GM19035 (cell line): ENCODE data around the gene PPM1A.
A peak's percentile ranks its signal among the peaks of the same experiment; 100 is the strongest.

ENCODE experiments used
- ATAC-seq: cut with Tn5 transposase; IDR thresholded peaks from one replicate; pipeline ENCODE4 v1.9.1; 2021; ENCODE audit not compliant: unreplicated experiment

Gene PPM1A

GRCh38 chr14:60226298-60226697 is 22.7 kb upstream of the PPM1A start:
- no peak for ATAC-seq

GRCh38 chr14:60227291-60227690 is 21.7 kb upstream of the PPM1A start:
- no peak for ATAC-seq

GRCh38 chr14:60229614-60230013 is 19.4 kb upstream of the PPM1A start:
- no peak for ATAC-seq

GRCh38 chr14:60232185-60232584 is 16.8 kb upstream of the PPM1A start:
- ATAC-seq: no peak

DNA sequence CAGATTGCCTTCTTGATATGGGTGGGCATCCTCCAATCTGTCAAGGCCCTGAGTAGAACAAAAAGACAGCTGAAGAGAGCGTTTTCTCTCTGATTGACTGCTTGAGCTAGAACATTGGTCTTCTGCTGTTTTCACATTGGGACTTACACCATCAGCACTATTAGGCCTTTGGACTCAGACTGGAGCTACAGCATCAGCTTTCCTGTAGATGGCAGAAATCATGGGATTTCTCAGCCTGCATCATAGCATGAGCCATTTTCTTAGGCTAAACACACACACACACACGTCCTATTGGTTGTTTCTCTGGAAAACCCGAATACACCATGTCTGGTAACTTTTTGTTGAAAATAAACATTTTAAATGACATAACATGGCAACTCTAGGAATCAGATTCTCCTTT is 15.8 kb upstream of the PPM1A start:
- ATAC-seq: no peak

DNA sequence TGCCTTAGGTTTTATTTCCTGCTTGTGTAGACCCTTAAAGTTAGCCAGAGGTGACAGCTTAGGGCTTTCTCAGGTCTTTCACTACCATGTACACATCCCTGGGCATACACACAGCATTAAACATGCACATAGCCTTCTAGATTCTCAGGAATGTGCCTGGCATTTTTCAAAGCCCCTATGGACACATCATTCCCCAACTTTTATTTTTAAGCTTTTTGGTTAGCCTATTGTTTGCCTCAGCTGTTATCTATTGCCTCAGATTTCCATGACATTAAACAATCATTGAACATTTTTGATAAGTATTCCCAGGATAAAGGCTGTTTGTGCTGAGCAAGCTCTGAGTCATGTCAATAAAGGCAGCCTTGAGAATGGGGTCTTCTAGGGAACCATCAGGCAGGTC is 15.1 kb upstream of the PPM1A start:
- ATAC-seq: no peak

GRCh38 chr14:60235440-60235839 is 13.6 kb upstream of the PPM1A start:
- ATAC-seq: no peak

GRCh38 chr14:60238955-60239354 is 10.1 kb upstream of the PPM1A start:
- ATAC-seq: no peak

DNA sequence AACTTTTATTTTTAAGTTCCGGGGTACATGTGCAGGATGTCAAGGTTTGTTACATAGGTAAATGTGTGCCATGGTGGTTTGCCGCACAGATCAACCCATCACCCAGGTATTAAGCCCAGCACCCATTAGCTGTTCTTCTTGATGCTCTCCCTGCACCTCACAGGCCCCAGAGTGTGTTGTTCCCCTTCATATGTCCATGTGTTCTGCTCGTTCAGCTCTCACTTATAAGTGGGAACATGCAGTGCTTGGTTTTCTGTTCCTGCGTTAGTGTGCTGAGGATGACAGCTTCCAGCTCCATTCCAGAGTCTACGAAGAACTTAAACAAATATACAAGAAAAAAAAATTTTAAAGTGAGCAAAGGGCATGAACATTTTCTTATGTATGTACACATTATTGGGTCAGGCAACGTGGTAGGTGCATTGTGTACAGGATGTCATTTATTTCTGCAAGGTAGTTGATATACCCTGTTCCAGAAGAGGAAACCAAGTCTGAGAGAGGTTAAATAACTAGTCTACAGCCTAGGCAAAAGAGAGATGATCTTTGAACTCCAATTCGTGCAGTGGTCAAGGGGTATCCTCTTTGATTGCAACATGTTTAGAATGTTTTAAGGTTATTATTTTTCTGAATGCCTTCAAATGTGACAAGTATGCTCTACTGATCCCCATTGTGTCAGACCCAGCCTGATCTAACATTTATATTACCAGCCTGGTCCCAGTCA is 8.7 kb upstream of the PPM1A start:
- ATAC-seq: no peak

GRCh38 chr14:60241091-60241490 is 7.9 kb upstream of the PPM1A start:
- ATAC-seq: no peak

- no peak for ATAC-seq
These were observed 6.6 kb upstream of the PPM1A start for GRCh38 chr14:60242429-60242828.

GRCh38 chr14:60245380-60246177 is 3.4 kb upstream of the PPM1A start:
- no peak for ATAC-seq

DNA sequence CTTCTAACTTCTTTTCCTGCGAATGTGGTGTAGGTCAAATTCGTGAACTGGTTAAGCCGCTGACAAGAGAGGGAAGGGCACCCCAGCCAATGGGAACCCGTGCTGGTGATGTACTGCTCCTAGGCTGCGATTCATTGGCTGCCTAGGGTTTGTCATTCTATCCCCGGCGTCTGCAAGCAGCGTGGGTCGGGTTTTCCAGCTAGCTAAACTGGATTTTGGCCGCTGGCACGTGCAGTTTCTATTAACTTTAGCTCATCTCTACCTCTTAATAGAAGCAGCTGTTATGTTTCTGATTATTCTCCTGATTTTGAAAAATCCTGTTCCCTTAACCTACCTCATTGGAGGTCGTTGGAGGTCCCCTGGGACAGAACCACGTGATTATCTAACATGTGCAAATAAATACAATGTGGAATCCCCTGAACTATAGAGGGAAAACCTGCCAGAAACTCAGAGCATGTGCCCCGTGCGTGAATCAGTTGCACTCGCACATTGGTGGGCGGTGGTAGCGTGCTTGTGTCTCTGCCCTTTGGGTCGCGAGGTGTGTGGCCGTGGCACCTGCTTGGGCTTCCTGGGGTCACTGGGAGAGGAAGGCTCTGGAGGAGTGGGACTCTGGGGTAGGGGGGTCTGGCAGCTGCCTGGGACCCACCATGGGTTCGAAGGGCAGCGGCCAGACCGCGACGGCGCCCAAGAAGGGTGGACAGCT is 876 bp upstream of the PPM1A start:
- peak; percentile 59 for ATAC-seq

- ATAC-seq: peak; percentile 37
These were observed 568 bp downstream of the PPM1A start for GRCh38 chr14:60249321-60250256.

DNA sequence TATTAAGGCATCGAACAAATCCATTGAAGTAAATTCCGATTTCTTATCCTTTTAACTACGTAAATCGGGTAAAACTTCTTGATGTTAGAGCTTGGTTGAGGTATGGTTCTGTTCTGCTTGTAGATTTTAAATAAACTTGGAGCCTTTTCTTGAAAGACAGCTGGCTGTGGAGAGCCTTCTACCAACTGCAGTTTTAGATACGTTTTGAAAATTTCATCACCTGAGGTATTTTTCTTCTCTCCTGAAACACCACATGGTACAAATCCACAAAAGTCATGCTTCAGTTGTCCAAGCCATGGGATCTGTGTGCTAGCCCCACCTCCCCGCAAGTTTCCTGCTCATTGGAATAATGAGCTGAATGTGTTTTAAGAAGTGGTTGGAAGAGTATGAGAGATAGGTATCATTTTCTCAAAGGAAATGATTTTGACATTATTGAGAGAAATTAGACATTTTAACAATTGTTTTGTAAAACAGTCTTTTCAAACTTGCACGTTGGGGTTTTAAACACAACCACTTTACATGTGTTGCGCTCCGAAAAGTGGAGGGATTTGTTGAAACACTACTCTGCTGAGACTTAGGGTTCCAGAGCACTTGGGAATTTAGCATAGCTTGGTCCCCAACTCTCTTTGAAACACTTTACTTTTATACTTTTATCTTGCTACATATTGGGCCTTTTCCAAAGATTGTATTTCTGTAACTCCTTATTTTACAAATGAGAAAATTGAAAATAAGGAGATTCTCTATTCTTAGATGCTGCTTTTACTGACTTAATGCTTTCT is 1.4 kb downstream of the PPM1A start:
- ATAC-seq: no peak

DNA sequence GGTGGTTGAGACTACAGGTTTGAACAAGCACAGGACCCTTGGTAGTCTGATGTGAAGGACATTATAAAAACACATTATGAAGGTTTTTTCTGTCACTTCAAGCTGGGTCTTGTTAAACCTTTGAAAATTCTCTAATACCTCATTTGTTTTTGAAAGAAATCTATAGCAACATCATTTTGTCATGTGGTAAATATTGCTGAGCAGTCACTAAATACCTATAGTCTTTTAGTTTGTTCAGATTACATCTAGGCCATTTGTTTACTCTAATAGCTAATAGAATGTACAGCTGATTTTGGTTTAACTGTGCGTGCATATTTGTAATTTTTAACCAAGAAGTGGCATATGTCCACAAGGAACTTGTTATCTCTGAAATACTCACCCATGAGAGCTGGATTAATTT is 2.9 kb downstream of the PPM1A start:
- ATAC-seq: no peak

DNA sequence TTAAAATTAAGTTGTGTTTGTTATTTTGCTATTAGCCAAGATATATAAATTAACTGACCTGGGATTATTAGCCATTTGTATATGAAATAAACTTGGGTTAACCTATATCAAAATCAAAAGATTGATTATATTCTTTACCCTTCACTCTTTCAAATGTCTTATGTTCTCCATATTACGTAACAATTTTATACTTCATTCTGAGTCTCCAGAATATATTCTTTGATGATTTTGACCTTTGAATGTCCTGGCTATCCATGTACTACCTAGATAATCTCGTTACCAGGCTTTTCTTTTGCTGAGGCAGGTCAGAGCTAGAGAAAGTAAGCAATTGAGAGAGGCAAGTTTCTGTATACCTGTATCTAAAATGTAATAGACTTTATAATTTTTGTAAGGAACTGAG is 3.6 kb downstream of the PPM1A start:
- ATAC-seq: no peak

DNA sequence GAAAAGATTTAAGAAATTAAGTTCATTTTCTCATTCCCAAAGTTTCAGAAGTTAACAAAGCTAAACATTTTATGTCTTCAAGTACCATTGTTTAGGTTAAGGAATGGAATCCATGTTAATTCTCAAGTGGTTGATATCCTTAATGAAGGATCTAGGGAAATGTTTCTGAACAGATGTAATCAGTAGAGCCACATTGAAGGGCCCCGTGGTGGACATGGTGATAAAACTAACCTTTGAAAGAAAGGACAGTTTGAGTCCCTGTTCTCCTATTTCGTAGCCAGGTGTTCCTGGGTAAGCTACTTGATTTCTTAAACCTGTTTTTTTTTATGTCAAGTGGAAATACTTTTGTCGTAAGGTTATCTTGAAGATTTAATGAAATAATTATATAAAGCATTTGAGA is 4.6 kb downstream of the PPM1A start:
- no peak for ATAC-seq

DNA sequence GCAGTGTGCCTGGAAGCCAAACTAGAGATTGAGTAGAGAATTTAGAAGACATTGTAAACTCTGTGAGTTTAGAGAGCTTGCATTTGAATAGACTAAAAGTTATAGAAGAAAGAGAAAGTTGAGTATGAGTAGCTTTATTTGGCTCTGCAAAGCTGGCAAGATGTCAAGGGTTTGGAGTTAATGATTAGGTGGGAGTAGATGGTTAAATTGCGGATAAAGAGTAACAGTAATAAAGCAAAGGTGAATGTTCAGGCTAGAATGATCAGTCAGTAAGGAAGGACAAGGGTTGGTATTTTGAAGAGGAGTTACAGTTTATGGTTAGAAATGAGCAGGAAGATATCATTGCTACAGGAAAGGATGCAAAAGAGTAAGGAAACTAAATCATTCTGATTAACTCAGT is 5.2 kb downstream of the PPM1A start:
- no peak for ATAC-seq

DNA sequence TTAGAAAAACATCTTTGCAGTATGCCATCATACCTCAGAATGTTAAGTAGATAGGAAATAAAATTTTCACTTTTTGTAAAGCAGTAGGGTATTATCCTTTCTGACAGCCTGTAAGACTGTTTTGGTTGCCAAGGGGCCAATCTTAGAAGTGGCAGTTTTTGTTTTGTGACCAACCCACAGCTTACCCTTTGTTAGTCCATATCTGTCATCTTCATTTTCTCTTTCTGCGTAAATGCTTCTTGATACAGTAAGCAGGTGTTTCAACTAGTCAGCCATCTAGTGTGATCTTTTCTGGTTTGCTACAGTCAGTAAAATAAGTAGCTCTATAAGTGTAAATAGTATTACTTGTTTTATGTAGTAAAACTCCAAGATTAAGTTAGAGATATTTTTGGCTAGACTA is 8.8 kb downstream of the PPM1A start:
- no peak for ATAC-seq
